HG03469 (cell line): ENCODE data around the gene COQ7.

Source experiments
- ATAC-seq: cut with Tn5 transposase; IDR thresholded peaks from one replicate; pipeline ENCODE4 v1.9.1; 2021; ENCODE audit warnings: mild to moderate bottlenecking, moderate library complexity, moderate number of reproducible peaks; ENCODE audit not compliant: unreplicated experiment

COQ7 gene

GRCh38 chr16:19110537-19111360 is 43.3 kb downstream of the COQ7 start:
- no peak for ATAC-seq

- no peak for ATAC-seq
Measured at GRCh38 chr16:19112099-19112407, 44.6 kb downstream of the COQ7 start.

GRCh38 chr16:19113577-19114358 is 46.4 kb downstream of the COQ7 start, which contains the start of gene ITPRIPL2:
Gene ITPRIPL2 (plus strand): TSS chr16:19113964. CDS start chr16:19114462, 498 bp downstream.
- ATAC-seq: no peak

GRCh38 chr16:19114359-19115147 is 47.1 kb downstream of the COQ7 start:
- no peak for ATAC-seq

GRCh38 chr16:19115148-19116021 is 48.0 kb downstream of the COQ7 start:
- ATAC-seq: no peak

GRCh38 chr16:19116711-19117449 is 49.5 kb downstream of the COQ7 start:
- ATAC-seq: no peak

- no peak for ATAC-seq
Measured at GRCh38 chr16:19118938-19119431, 51.6 kb downstream of the COQ7 start.

GRCh38 chr16:19119564-19119963 is 52.1 kb downstream of the COQ7 start:
- no peak for ATAC-seq

- no peak for ATAC-seq
Measured at GRCh38 chr16:19123535-19124178, 56.2 kb downstream of the COQ7 start.

GRCh38 chr16:19126300-19126699 is 58.9 kb downstream of the COQ7 start:
- ATAC-seq: no peak

- no peak for ATAC-seq
Measured at GRCh38 chr16:19127205-19127604, 59.8 kb downstream of the COQ7 start.

- ATAC-seq: no peak
Measured at GRCh38 chr16:19127674-19128131, 60.3 kb downstream of the COQ7 start.

GRCh38 chr16:19128454-19129200 is 61.2 kb downstream of the COQ7 start:
- ATAC-seq: no peak
